ENCODE data around the gene PRKCE.

PRKCE gene

DNA sequence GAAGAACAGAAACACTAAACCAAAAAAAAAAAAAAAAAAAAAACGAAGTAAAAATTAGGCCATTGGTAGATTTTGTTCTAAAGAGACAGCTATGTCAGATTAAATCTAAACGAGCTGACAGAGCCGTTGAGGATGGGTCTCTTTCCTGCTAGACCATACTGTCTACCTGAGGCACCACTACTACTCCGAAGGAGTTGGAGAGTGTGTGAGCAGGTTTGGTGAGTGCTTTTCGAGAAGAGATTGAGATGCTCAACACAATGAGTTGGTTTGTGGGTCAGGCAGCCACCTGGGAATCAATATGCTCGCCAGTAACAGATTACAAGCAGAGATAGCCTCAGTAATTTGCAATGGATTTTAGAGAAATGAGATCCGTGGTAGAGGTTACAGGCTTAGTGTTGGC, 364.2 kb downstream of the PRKCE start:
- TF ChIP-seq, protein P1, sequence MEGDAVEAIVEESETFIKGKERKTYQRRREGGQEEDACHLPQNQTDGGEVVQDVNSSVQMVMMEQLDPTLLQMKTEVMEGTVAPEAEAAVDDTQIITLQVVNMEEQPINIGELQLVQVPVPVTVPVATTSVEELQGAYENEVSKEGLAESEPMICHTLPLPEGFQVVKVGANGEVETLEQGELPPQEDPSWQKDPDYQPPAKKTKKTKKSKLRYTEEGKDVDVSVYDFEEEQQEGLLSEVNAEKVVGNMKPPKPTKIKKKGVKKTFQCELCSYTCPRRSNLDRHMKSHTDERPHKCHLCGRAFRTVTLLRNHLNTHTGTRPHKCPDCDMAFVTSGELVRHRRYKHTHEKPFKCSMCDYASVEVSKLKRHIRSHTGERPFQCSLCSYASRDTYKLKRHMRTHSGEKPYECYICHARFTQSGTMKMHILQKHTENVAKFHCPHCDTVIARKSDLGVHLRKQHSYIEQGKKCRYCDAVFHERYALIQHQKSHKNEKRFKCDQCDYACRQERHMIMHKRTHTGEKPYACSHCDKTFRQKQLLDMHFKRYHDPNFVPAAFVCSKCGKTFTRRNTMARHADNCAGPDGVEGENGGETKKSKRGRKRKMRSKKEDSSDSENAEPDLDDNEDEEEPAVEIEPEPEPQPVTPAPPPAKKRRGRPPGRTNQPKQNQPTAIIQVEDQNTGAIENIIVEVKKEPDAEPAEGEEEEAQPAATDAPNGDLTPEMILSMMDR (IDR thresholded peaks at IDR 0.05; ENCODE audit: low read depth, low read length) = no peak
- H3K36me3 ChIP-seq = peaks cover 51% of the 10 kb centered on the region
- H3K4me1 ChIP-seq = peaks cover 10% of the 10 kb centered on the region
- H3K27me3 ChIP-seq = no peaks in the 10 kb centered on the region
- DNase-seq = no peak
- H3K9me3 ChIP-seq = no peaks in the 10 kb centered on the region
- H3K4me3 ChIP-seq (ENCODE audit: low read depth, low read length) = no peak overlapping the region

DNA sequence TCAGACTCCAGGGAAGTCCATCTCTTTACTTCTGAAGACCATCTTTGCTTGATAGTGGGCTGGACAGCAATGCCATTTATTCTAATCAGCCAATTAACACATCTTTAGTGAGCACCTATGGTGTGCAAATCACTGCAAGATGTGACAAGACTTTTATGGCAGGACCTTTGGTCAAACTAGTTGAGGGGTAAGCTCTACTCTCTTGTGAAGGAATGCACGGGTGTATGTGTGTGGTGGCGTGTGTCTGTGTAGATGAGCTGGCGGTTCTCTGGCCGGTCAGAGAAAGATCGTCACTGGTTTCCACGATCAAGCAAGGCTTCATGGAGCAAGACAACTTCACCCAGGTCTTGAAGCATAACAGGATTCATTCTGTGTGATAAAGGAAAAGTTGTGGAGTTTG, 364.6 kb downstream of the PRKCE start:
- H3K4me1 ChIP-seq = peaks cover 10% of the 10 kb centered on the region
- DNase-seq = no peak
- H3K4me3 ChIP-seq (ENCODE audit: low read depth, low read length) = no peak overlapping the region
- TF ChIP-seq, protein P1 (IDR thresholded peaks at IDR 0.05; ENCODE audit: low read depth, low read length) = no peak
- no peaks in the 10 kb centered on the region for H3K9me3 ChIP-seq
- H3K36me3 ChIP-seq = peaks cover 48% of the 10 kb centered on the region
- H3K27me3 ChIP-seq = no peaks in the 10 kb centered on the region

DNA sequence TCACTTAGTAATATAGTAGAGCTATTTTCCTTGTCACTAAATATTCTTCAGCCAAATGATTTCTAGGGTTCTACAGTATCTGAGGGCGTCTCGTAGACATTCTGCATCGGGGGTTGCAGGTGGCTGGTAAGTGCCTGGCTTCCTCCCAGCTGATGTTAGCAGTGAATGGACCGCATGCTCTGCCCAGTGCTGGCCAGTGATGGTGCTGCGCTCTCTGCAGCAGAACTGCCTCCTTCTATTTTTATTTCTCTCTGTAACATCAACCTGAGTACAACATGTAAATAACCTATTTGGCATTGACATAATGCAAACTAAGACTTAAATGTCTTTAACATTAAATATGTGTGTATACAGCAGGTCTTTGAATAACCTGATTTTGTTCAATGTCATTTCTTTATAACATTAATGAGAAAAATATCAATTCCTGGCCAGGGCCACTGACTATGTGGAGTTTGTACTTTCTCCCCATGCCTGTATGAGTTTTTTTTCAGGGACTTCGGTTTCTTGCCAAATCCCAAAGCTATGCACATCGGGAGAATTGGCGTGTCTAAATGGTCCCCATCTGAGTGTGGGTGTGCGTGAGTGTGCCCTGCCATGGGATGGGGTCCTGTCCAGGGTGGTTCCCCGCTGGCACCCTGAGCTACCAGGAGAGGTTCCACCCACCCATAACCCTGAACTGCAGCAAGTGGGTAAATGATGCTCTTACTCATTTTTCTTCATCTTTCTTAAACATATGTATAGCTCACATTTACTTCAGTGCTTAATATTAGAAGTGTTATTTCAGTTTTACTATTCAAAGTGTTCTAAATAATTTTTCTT, 367.5 kb downstream of the PRKCE start:
- peaks cover 10% of the 10 kb centered on the region for H3K4me1 ChIP-seq
- TF ChIP-seq, protein P1 (IDR thresholded peaks at IDR 0.05; ENCODE audit: low read depth, low read length) = no peak
- H3K36me3 ChIP-seq = peaks cover 38% of the 10 kb centered on the region
- H3K4me3 ChIP-seq (ENCODE audit: low read depth, low read length) = no peak overlapping the region
- H3K9me3 ChIP-seq = no peaks in the 10 kb centered on the region
- DNase-seq = no peak
- no peaks in the 10 kb centered on the region for H3K27me3 ChIP-seq

GRCh38 chr2:46020416-46020815, 368.9 kb downstream of the PRKCE start:
- peaks cover 36% of the 10 kb centered on the region for H3K36me3 ChIP-seq
- no peaks in the 10 kb centered on the region for H3K27me3 ChIP-seq
- TF ChIP-seq, protein P1 (IDR thresholded peaks at IDR 0.05; ENCODE audit: low read depth, low read length) = no peak
- no peaks in the 10 kb centered on the region for H3K9me3 ChIP-seq
- no peak for DNase-seq
- no peak overlapping the region for H3K4me3 ChIP-seq (ENCODE audit: low read depth, low read length)
- H3K4me1 ChIP-seq = peaks cover 3% of the 10 kb centered on the region

- TF ChIP-seq, protein P1 (IDR thresholded peaks at IDR 0.05; ENCODE audit: low read depth, low read length) = no peak
- DNase-seq = no peak
- Histone ChIP-seq H3K27me3 (no peaks in the 10 kb centered on the region), H3K36me3 (peaks cover 19% of the 10 kb centered on the region; the same call in 1 of the 2 replicates), H3K9me3 (no peaks in the 10 kb centered on the region), H3K4me3 (ENCODE audit: low read depth, low read length) (no peak overlapping the region), H3K4me1 (no peaks in the 10 kb centered on the region)
These were observed 371.8 kb downstream of the PRKCE start for GRCh38 chr2:46023165-46023854.

Measured in BE2C (cell line).